OCI-LY1 (cell line): ENCODE results near the gene DYNC2I2.

ENCODE experiments used
- H2AFZ ChIP-seq: fragments of 200-600 bp; sonication (generic), shearing (Covaris generic); 2 replicates; pipeline ENCODE4 v1.6.0; 2014; ENCODE audit warnings: antibody characterized with exemption, mild to moderate bottlenecking, low read length
- H3F3A ChIP-seq: fragments of 200-600 bp; sonication (generic), shearing (Covaris generic); 2 replicates; pipeline ENCODE4 v1.6.0; 2014; ENCODE audit warnings: mild to moderate bottlenecking, antibody characterized with exemption, low read length, moderate library complexity; ENCODE audit not compliant: insufficient read depth
- H3K27ac ChIP-seq: fragments of 200-600 bp; sonication (generic); 2 replicates; pipeline ENCODE4 v1.5.1; 2014; ENCODE audit warnings: low read length, mixed run types, mild to moderate bottlenecking, low read depth; ENCODE audit not compliant: poor library complexity, severe bottlenecking
- H3K27me3 ChIP-seq: fragments of 200-600 bp; sonication (generic); 2 replicates; pipeline ENCODE4 v1.6.0; 2014; ENCODE audit warnings: antibody characterized with exemption, mild to moderate bottlenecking, low read length, moderate library complexity; ENCODE audit not compliant: insufficient read depth
- H3K36me3 ChIP-seq: fragments of 200-600 bp; sonication (generic); 2 replicates; pipeline ENCODE4 v1.6.1; 2014; ENCODE audit warnings: mild to moderate bottlenecking, antibody characterized with exemption, low read length, moderate library complexity, mixed read lengths; ENCODE audit not compliant: insufficient read depth
- H3K4me1 ChIP-seq: fragments of 200-600 bp; sonication (generic); 2 replicates; pipeline ENCODE4 v1.5.1; 2014; ENCODE audit warnings: mild to moderate bottlenecking, low read length, moderate library complexity; ENCODE audit not compliant: insufficient read depth, severe bottlenecking
- H3K4me2 ChIP-seq: fragments of 200-600 bp; sonication (generic), shearing (Covaris generic); 2 replicates; pipeline ENCODE4 v1.6.1; 2014; ENCODE audit warnings: low read length
- H3K4me3 ChIP-seq: fragments of 200-600 bp; sonication (generic); 2 replicates; pipeline ENCODE4 v1.5.1; 2014; ENCODE audit warnings: low read length, low read depth, mild to moderate bottlenecking, mixed read lengths; ENCODE audit not compliant: poor library complexity, severe bottlenecking
- H3K79me2 ChIP-seq: fragments of 200-600 bp; shearing (Covaris generic); 2 replicates; pipeline ENCODE4 v1.6.1; 2016; ENCODE audit warnings: mixed run types, low read length, mixed read lengths; ENCODE audit not compliant: insufficient read depth
- H3K9ac ChIP-seq: fragments of 200-600 bp; sonication (generic), shearing (Covaris generic); 2 replicates; pipeline ENCODE4 v1.6.1; 2014; ENCODE audit warnings: mild to moderate bottlenecking, low read length, mixed read lengths
- H3K9me2 ChIP-seq: fragments of 200-600 bp; sonication (generic), shearing (Covaris generic); 2 replicates; pipeline ENCODE4 v1.6.1; 2014; ENCODE audit warnings: low read depth, mild to moderate bottlenecking, low read length, mixed read lengths
- H3K9me3 ChIP-seq: fragments of 200-600 bp; shearing (Covaris generic); 2 replicates; pipeline ENCODE4 v1.6.1; 2014; ENCODE audit warnings: low read length, mixed read lengths
- H4K20me1 ChIP-seq: fragments of 200-600 bp; sonication (generic), shearing (Covaris generic); 2 replicates; pipeline ENCODE4 v1.6.0; 2016; ENCODE audit warnings: mild to moderate bottlenecking, low read length; ENCODE audit not compliant: insufficient read depth
- EZH2 ChIP-seq: fragments of 200-600 bp; sonication (generic), shearing (Covaris generic); IDR thresholded peaks from 2 replicates; pipeline ENCODE4 v1.8.0; 2017; ENCODE audit warnings: borderline replicate concordance, mixed run types, mild to moderate bottlenecking, antibody characterized with exemption, low read length, moderate library complexity, mixed read lengths
- TF ChIP-seq, protein P1 (sequence below): fragments of 200-600 bp; sonication (generic), shearing (Covaris generic); IDR thresholded peaks from 2 replicates; pipeline ENCODE4 v1.5.1; 2017; ENCODE audit warnings: mild to moderate bottlenecking, antibody characterized with exemption, low read length, moderate library complexity, mixed read lengths

The DYNC2I2 gene

GRCh38 chr9:128628471-128629048 lies 28.1 kb downstream of the DYNC2I2 start:
- peaks cover 75% of the 10 kb centered on the region for H3K36me3 ChIP-seq
- no peaks in the 10 kb centered on the region for H3K9me2 ChIP-seq
- no peaks in the 10 kb centered on the region for H3F3A ChIP-seq
- TF ChIP-seq, protein P1, sequence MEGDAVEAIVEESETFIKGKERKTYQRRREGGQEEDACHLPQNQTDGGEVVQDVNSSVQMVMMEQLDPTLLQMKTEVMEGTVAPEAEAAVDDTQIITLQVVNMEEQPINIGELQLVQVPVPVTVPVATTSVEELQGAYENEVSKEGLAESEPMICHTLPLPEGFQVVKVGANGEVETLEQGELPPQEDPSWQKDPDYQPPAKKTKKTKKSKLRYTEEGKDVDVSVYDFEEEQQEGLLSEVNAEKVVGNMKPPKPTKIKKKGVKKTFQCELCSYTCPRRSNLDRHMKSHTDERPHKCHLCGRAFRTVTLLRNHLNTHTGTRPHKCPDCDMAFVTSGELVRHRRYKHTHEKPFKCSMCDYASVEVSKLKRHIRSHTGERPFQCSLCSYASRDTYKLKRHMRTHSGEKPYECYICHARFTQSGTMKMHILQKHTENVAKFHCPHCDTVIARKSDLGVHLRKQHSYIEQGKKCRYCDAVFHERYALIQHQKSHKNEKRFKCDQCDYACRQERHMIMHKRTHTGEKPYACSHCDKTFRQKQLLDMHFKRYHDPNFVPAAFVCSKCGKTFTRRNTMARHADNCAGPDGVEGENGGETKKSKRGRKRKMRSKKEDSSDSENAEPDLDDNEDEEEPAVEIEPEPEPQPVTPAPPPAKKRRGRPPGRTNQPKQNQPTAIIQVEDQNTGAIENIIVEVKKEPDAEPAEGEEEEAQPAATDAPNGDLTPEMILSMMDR, result no peak
- TF ChIP-seq EZH2, result no peak
- no peaks in the 10 kb centered on the region for H4K20me1 ChIP-seq
- no peak overlapping the region for H3K9ac ChIP-seq
- H3K27ac ChIP-seq, result no peak overlapping the region
- H3K9me3 ChIP-seq, result no peaks in the 10 kb centered on the region
- no peak overlapping the region for H2AFZ ChIP-seq
- no peak overlapping the region for H3K4me2 ChIP-seq
- no peaks in the 10 kb centered on the region for H3K4me1 ChIP-seq
- H3K79me2 ChIP-seq, result no peaks in the 10 kb centered on the region
- no peak overlapping the region for H3K4me3 ChIP-seq
- H3K27me3 ChIP-seq, result no peaks in the 10 kb centered on the region

DNA sequence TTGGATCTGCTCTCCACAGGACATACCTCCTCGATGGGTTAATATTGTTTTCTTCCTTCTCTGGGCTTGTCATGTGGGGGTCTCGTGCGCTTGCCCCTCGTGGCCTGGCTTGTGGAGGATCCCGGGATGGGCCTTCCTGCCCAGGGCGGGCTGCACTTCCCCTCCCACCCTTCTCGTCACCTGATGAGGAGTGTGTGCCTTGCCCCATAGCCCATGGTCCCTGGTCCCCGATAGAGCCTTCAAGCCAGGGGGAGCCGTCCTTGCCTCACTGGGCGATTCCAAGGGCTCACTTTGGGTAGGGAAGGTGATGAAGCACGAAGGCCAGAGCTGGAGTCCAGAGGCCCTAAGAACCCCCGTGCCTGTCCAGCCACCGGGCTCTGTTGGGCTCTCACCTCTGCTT lies 28.7 kb downstream of the DYNC2I2 start:
- Histone ChIP-seq H3K9me2 (no peaks in the 10 kb centered on the region), H3K4me2 (no peak overlapping the region), H3K4me3 (no peak overlapping the region), H3K27me3 (no peaks in the 10 kb centered on the region), H2AFZ (no peak overlapping the region), H3K9ac (no peak overlapping the region), H4K20me1 (no peaks in the 10 kb centered on the region), H3K79me2 (no peaks in the 10 kb centered on the region), H3K4me1 (no peaks in the 10 kb centered on the region), H3K9me3 (no peaks in the 10 kb centered on the region), H3F3A (no peaks in the 10 kb centered on the region), H3K27ac (no peak overlapping the region), H3K36me3 (peaks cover 68% of the 10 kb centered on the region)
- TF ChIP-seq, protein P1, result no peak

DNA sequence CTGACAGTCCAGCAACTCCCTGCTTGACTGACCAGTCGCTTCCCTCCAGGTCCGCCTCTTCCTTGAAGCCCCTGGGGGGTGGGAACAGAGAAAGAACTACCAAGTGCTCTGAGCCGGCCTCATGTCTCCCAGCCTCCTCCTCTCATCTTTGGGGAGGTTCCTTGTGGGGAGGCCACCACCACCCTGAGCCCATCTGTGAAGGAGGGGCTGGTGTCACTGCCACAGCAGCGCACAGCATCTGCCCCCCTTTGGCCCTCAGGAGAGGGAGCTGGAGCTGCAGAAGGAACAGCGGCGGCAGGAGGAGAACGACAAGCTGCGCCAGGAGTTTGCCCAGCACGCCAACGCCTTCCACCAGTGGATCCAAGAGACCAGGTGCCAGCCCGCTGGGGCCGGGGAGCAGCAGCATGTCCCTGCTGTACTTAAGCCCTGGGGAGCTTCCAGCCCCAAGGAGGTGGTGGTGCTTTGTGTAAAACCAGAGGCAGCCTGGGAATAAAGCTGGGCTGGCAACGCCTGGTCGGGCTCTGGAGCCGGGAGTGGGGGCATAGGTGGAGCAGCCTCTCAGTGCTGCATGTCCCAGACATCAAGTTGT lies 29.4 kb downstream of the DYNC2I2 start:
- Histone ChIP-seq H4K20me1 (no peaks in the 10 kb centered on the region), H3K36me3 (peaks cover 62% of the 10 kb centered on the region), H3F3A (no peaks in the 10 kb centered on the region), H3K9me2 (no peaks in the 10 kb centered on the region), H3K4me3 (no peak overlapping the region), H3K9ac (no peak overlapping the region), H3K27me3 (no peaks in the 10 kb centered on the region), H3K4me1 (no peaks in the 10 kb centered on the region), H2AFZ (no peak overlapping the region), H3K27ac (no peak overlapping the region), H3K9me3 (no peaks in the 10 kb centered on the region), H3K4me2 (no peak overlapping the region), H3K79me2 (no peaks in the 10 kb centered on the region)
- TF ChIP-seq, protein P1, result no peak
